Aorta (tissue), 5 donors: ENCODE data around the gene IL31. TPM values are rescaled to one million over a fixed set of nuclear protein-coding genes. Genes with fewer than 3 reads are reported as not detected.
A peak's percentile ranks its signal among the peaks of the same experiment; 100 is the strongest.

Experiments
- ATAC-seq: fragments of 200-7000 bp; cut with Tn5 transposase; one replicate; pipeline ENCODE4 v1.9.1; 2022; ENCODE audit warnings: moderate library complexity; ENCODE audit not compliant: low FRiP score
- DNase-seq, 2 donors: peaks; one replicate each; pipeline ENCODE4 v3.0.0-alpha.2; 2020
- H3K27ac ChIP-seq, 2 donors: one replicate each; pipeline ENCODE4 v1.5.1; 2013; ENCODE audit warnings: low read length in 2 of 2, mild to moderate bottlenecking in 2 of 2, moderate library complexity in 2 of 2, control low read depth in 1 of 2, inconsistent platforms in 1 of 2, low read depth in 1 of 2
- H3K27me3 ChIP-seq, 2 donors: one replicate each; pipeline ENCODE4 v1.6.1; 2013; ENCODE audit warnings: control low read depth in 1 of 2, low read length in 1 of 2, mild to moderate bottlenecking in 1 of 2, moderate library complexity in 1 of 2; ENCODE audit not compliant: insufficient read depth in 2 of 2, control insufficient read depth in 1 of 2
- H3K36me3 ChIP-seq, 2 donors: one replicate each; pipeline ENCODE4 v1.6.1; 2013; ENCODE audit warnings: control low read depth in 1 of 2, low read length in 1 of 2, mild to moderate bottlenecking in 1 of 2; ENCODE audit not compliant: insufficient read depth in 2 of 2, control insufficient read depth in 1 of 2
- H3K4me1 ChIP-seq, 2 donors: one replicate each; pipeline ENCODE4 v1.6.1; 2013; ENCODE audit warnings: low read length in 2 of 2, control low read depth in 1 of 2, mild to moderate bottlenecking in 1 of 2, moderate library complexity in 1 of 2; ENCODE audit not compliant: insufficient read depth in 2 of 2, control insufficient read depth in 1 of 2
- H3K4me3 ChIP-seq, 2 donors: one replicate each; pipeline ENCODE4 v1.5.1; 2013; ENCODE audit warnings: low read length in 2 of 2, control low read depth in 1 of 2, mild to moderate bottlenecking in 1 of 2
- H3K9me3 ChIP-seq: one replicate; pipeline ENCODE4 v1.6.1; 2013; ENCODE audit warnings: mild to moderate bottlenecking, low read length; ENCODE audit not compliant: control insufficient read depth
- WGBS, 2 donors: extraction: QIAGEN DNeasy Blood & Tissue Kit; methylation state at CpG; one replicate each; pipeline ENCODE4 v1.1.7; 2013; 5-methylcytosine and 5-hydroxymethylcytosine counted together
- intact Hi-C, 2 donors: fragments of 100-400 bp; cut with DNase I; formaldehyde crosslinking; loops; one replicate each; pipeline versions ENCODE4 v1.14.2 to v1.15.0; 2022
- long read RNA-seq, 2 donors: library from polyadenylated mRNA; unstranded; transcript quantifications; one replicate each; pipeline ENCODE4 v2.0.0, GENCODE V29; 2020 to 2021
- polyA plus RNA-seq, 2 donors: library from polyadenylated mRNA; stranded (reverse); fragments of 200-250 nt; gene quantifications; one replicate each; pipeline ENCODE4 v1.2.3, GENCODE V29; 2013
- total RNA-seq, 2 donors: library from RNA; stranded (reverse); fragmentation: NEBNext Ultra II Directional; extraction: Animal tissue kit (Norgen Biotek cat#: 25700); gene quantifications; one replicate each; pipeline ENCODE4 v1.2.1, GENCODE V29; 2021
- donor health status: healthy with polysubstance abuse.
- donor health status: Bipolar disorder and iron deficiency.
- donor health status: DM: no; HTN: no; CAD: no.
- donor health status: DM: no; HTN: no; CAD: no.
- donor health status: DM: yes; HTN: yes; CAD: no.

The IL31 gene
- total RNA-seq: not detected
- not detected for polyA plus RNA-seq
- long read RNA-seq, donor 1: 0 reads
- long read RNA-seq, donor 2: 0 reads

DNA sequence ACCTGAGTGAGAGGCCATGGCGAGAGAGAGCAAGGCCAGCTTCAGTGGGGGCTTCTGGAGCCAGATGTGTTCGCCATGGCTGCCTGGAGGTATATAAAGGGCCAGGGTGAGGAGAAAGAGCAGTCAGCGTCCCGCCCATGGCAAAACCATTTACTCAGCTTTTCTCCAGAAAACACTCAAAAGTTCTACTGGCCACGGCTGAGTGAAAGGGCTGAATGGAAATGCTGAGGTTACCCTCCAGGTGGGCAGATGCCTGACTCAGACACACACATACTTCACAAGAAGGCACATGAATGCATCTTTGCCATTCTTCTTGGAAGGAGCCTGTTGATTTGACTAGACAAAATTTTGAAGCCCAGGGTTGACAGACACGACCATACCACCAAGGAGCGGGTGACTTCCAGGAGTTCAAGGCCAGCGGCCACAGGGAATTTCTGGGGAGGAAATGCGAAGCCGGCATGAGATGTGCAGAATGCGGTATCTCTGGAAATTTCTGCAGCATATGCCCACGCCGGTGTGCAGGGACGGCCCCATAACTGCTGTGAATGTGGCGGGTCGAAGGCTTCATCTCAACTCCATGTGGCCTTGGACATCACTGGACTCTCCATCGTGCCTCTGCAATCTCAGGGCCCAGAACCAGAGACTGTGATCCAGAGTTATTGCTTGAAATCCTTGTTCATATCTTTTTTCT is at the start of gene IL31:
Gene IL31, minus strand, starts transcription at position 67 of the 691 bp plus-strand sequence. Its CDS starts 49 bp downstream, at position 18.
- ATAC-seq: peak; percentile 46
- 90 to 91% methylated on average over 17 of the region's 17 CpGs for WGBS, 2 donors
- Histone ChIP-seq H3K4me3 (no peak within 1 kb of the TSS), H3K9me3 (no peaks in the 10 kb centered on the region), H3K4me1 (no peaks in the 10 kb centered on the region), H3K36me3 (no peaks in the 10 kb centered on the region), H3K27ac (no peak within 1 kb of the TSS), H3K27me3 (no peaks in the 10 kb centered on the region)
- no peak for DNase-seq
- intact Hi-C loops: no loop called here

DNA sequence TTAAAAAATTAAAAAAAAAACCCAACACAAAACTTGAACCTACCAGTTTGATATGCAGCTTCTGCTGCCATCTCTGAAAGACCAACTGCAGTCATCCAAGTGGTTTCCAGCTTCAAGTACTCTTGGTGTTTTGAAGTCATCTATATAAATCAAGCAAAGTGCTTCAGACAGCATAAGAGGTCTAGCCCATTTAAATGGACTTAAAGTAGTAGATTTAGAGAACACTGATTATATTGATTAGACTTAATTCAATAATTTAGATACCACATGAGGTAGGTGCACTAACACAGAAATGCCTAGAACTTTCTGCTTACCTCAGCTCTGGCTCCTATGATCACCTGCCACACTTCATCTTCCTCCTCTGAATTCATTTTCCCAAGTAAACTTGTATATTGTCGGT is 42.4 kb upstream of the IL31 start:
- H3K27ac ChIP-seq: no peak overlapping the region
- no peak for ATAC-seq
- no peaks in the 10 kb centered on the region for H3K4me1 ChIP-seq
- no peaks in the 10 kb centered on the region for H3K9me3 ChIP-seq
- 93 to 98% methylated on average over 1 of the region's 1 CpG for WGBS, 2 donors
- intact Hi-C loops: no loop called here
- no peak overlapping the region for H3K4me3 ChIP-seq
- H3K27me3 ChIP-seq: no peaks in the 10 kb centered on the region
- peaks cover 6 to 16% of the 10 kb centered on the region in 2 donors for H3K36me3 ChIP-seq
- no peak for DNase-seq

DNA sequence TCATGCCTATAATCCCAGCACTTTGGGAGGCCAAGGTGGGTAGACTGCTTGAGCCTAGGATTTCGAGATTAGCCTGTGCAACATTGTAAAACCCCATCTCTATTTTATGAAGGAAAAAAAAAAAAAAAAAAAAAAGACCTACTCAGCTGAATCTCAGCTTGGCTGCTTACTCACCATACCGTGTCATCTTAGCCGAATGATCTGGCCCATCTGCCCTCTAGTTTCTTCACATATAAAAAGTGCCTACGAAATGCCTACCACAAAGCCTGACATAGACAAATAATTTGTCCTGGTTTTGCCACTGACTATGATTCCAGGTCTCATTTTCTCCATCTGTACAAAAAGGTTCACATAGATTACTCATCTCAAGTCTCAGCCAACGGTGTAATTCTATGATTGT is 41.8 kb upstream of the IL31 start:
- ATAC-seq (no peak), DNase-seq (no peak)
- H3K27ac ChIP-seq: no peak overlapping the region
- 86 to 89% methylated on average over 5 of the region's 5 CpGs for WGBS, 2 donors
- no peak overlapping the region for H3K4me3 ChIP-seq
- intact Hi-C loops: no loop called here
- no peaks in the 10 kb centered on the region for H3K4me1 ChIP-seq
- no peaks in the 10 kb centered on the region for H3K27me3 ChIP-seq
- H3K36me3 ChIP-seq: peaks cover 8 to 16% of the 10 kb centered on the region in 2 donors
- no peaks in the 10 kb centered on the region for H3K9me3 ChIP-seq

DNA sequence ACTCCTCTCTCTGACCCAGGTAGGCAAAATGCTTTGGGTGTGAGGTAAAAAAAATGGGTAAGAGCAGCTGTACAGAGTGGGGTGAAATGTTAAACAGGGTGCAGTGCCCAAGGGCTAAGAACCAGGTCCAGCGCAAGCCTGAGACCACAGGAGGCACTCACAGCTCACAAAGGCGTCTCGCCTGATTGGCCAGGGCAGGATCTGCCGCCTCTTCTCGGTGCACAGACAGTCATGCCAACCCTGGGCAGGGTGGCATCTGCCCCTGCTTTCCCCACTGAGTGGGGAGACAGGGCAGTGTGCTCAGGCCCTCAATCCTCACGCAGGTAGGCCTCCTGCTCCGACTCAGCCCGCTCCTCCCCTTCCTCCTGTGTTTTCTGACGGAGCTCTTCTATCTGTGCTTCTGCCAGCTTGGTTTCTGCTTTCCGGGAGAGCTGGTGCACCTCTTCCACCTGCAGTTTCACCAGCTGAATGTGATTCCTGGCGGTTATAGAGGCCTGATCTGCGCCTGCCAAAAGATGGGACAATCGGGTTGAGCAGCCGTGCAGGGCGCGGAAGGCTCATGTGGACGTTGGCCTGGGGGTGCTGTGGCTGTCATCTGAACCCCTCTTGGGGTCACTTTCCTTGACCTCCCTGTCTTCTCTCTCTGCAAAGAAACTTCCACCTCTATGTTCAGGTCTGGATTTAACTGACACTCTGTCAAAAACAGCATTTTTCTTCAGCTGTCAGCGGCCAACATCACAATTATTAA is 34.2 kb upstream of the IL31 start:
- ATAC-seq (no peak), DNase-seq (no peak)
- Histone ChIP-seq H3K9me3 (no peaks in the 10 kb centered on the region), H3K27ac (no peak overlapping the region), H3K4me3 (no peak overlapping the region), H3K27me3 (no peaks in the 10 kb centered on the region), H3K36me3 (peaks cover 0 to 8% of the 10 kb centered on the region in 2 donors), H3K4me1 (no peaks in the 10 kb centered on the region)
- intact Hi-C loops: no loop called here
- WGBS, 2 donors: 92 to 95% methylated on average over 16 to 18 of the region's 18 CpGs

DNA sequence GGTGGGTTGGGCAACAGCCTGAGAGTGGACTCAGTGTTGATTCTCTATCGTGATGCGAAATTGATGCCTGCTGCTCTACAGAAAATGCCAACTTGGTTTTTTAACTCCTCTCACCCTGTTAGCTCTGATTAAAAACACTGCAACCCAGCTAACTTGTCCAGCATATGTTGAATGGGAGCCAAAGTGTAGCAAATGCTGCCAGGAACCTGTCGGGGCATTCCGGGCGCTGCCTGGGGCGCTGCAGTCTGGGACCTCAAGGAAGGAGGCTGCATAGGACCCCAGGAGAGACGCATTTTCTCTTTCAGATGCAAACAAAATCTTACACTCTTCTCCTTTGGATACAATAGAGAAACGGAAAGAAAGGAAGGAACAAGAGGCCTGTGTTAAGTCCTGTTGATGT is 33.4 kb upstream of the IL31 start:
- Histone ChIP-seq H3K27ac (no peak overlapping the region), H3K27me3 (no peaks in the 10 kb centered on the region), H3K4me3 (no peak overlapping the region), H3K9me3 (no peaks in the 10 kb centered on the region), H3K36me3 (peaks cover 0 to 4% of the 10 kb centered on the region in 2 donors), H3K4me1 (no peaks in the 10 kb centered on the region)
- DNase-seq (no peak), ATAC-seq (no peak)
- intact Hi-C loops: no loop called here
- 63 to 66% methylated on average over 8 of the region's 8 CpGs for WGBS, 2 donors

DNA sequence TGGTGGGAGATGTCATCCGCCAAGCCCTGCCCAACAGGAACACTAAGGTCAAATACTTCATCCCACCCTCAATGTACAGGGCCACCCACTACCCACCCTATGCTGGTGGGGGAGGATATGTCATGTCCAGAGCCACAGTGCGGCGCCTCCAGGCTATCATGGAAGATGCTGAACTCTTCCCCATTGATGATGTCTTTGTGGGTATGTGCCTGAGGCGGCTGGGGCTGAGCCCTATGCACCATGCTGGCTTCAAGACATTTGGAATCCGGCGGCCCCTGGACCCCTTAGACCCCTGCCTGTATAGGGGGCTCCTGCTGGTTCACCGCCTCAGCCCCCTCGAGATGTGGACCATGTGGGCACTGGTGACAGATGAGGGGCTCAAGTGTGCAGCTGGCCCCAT is 33.0 kb upstream of the IL31 start:
- H3K36me3 ChIP-seq: peaks cover 0 to 4% of the 10 kb centered on the region in 2 donors
- H3K4me3 ChIP-seq: no peak overlapping the region
- DNase-seq (no peak), ATAC-seq (no peak)
- H3K9me3 ChIP-seq: no peaks in the 10 kb centered on the region
- intact Hi-C loops: no loop called here
- no peak overlapping the region for H3K27ac ChIP-seq
- H3K4me1 ChIP-seq: no peaks in the 10 kb centered on the region
- 80 to 84% methylated on average over 8 of the region's 8 CpGs for WGBS, 2 donors
- H3K27me3 ChIP-seq: no peaks in the 10 kb centered on the region

DNA sequence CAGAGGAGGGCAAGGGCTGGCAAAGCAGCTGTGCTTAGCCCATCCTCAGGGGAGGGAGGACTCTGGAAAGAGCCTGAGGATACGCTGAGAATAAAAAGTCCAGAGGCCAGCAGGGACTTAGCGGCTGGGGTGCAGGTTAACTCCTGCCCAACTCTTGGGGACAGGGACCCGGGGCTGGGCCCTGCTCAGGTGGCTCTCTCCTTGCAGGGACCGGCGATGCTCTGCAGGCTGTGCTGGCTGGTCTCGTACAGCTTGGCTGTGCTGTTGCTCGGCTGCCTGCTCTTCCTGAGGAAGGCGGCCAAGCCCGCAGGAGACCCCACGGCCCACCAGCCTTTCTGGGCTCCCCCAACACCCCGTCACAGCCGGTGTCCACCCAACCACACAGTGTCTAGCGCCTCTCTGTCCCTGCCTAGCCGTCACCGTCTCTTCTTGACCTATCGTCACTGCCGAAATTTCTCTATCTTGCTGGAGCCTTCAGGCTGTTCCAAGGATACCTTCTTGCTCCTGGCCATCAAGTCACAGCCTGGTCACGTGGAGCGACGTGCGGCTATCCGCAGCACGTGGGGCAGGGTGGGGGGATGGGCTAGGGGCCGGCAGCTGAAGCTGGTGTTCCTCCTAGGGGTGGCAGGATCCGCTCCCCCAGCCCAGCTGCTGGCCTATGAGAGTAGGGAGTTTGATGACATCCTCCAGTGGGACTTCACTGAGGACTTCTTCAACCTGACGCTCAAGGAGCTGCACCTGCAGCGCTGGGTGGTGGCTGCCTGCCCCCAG is 32.3 kb upstream of the IL31 start:
- Histone ChIP-seq H3K4me3 (no peak overlapping the region), H3K4me1 (no peaks in the 10 kb centered on the region), H3K36me3 (peaks cover 0 to 4% of the 10 kb centered on the region in 2 donors), H3K9me3 (no peaks in the 10 kb centered on the region), H3K27ac (no peak overlapping the region), H3K27me3 (no peaks in the 10 kb centered on the region)
- peak; percentile 30 for ATAC-seq
- WGBS, 2 donors: 58 to 59% methylated on average over 27 of the region's 27 CpGs
- intact Hi-C loops: no loop called here
- DNase-seq: no peak

DNA sequence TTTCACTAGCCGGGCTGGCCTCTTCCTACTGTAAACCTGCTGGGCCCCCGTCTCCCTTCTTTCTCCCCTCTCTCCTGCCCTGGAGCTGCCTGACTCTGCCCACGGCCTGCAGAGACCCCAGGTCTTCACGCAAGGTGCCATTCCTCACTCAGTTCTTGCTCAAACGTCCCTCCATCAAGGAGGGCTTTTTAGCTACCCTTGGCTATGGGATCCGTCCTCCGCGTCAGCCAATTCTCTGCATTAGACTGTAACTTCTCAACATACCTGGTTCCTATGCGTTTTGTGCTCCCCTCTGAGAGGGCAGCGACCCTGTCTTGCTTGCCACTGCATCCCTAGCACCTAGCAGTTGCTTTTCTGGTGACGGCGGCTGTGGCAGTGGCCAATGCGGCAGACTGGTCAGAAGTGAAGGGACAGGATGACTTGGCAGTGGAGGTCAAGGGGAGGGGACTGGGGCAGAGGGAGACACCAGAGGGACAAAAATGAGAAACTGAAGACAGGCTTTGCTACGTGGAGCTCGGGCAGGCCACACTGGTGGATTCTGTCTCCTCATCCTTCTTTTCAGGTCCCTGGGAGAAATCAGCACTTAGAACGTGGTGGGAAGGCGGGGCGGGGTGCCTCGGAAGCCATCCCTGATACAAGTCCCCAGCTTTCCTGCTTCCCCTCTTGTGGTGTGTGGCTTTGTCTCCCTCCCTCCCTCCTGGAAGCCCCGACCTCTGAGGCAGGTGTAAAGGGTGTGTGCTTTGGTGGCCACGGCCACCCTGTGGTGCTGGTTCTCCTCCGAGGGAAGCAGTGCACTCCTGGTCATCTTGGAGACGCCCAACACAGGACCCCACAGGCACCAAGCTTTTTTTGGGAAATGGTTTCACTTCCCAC is 31.3 kb upstream of the IL31 start:
- 47 to 50% methylated on average over 23 of the region's 23 CpGs for WGBS, 2 donors
- Histone ChIP-seq H3K4me1 (no peaks in the 10 kb centered on the region), H3K27me3 (peaks cover 0 to 2% of the 10 kb centered on the region in 2 donors), H3K36me3 (peaks cover 0 to 3% of the 10 kb centered on the region in 2 donors), H3K4me3 (no peak overlapping the region), H3K9me3 (no peaks in the 10 kb centered on the region), H3K27ac (no peak overlapping the region)
- intact Hi-C loops: no loop called here
- peak; percentile 17 for ATAC-seq
- no peak for DNase-seq
